Left lung (tissue), 10 donors: ENCODE measurements around the gene TNIK. TPM values are rescaled to one million over a fixed set of nuclear protein-coding genes. Genes with fewer than 3 reads are reported as not detected.

Experiments
- ATAC-seq: fragments of 200-7000 bp; cut with Tn5 transposase; one replicate; pipeline ENCODE4 v1.9.1; 2020; ENCODE audit warnings: moderate library complexity
- DNase-seq, 4 donors: peaks; one replicate each; pipeline ENCODE4 v3.0.0-alpha.2; 2013 to 2020
- H3K27ac ChIP-seq, 2 donors: fragments of 200-600 bp; sonication (generic) in 1 of 2; one replicate each; pipeline versions ENCODE4 v1.5.0 to v1.8.0; 2020 to 2021
- H3K27me3 ChIP-seq, 2 donors: fragments of 200-600 bp; sonication (generic) in 1 of 2; one replicate each; pipeline versions ENCODE4 v1.5.0 to v1.8.0; 2020 to 2021
- H3K36me3 ChIP-seq, 2 donors: fragments of 200-600 bp; sonication (generic) in 1 of 2; one replicate each; pipeline versions ENCODE4 v1.5.0 to v1.8.0; 2020 to 2021
- H3K4me1 ChIP-seq, 2 donors: fragments of 200-600 bp; one replicate each; pipeline ENCODE4 v1.8.0; 2021
- H3K4me3 ChIP-seq, 2 donors: fragments of 200-600 bp; sonication (generic) in 1 of 2; one replicate each; pipeline versions ENCODE4 v1.5.0 to v1.8.0; 2020 to 2021; ENCODE audit warnings: mild to moderate bottlenecking in 1 of 2
- H3K9me3 ChIP-seq, 2 donors: fragments of 200-600 bp; sonication (generic) in 1 of 2; one replicate each; pipeline versions ENCODE4 v1.5.0 to v1.8.0; 2020 to 2021
- intact Hi-C, 2 donors: fragments of 100-400 bp; cut with DNase I; formaldehyde crosslinking; loops; one replicate each; pipeline versions ENCODE4 v1.11.2 to v1.14.2; 2022
- polyA plus RNA-seq, 6 donors: library from polyadenylated mRNA; unstranded; fragments of 120-200 nt; gene quantifications; one replicate each; pipeline ENCODE4 v1.2.1, GENCODE V29; 2013; ENCODE audit not compliant: insufficient read length in 6 of 6
- total RNA-seq, 2 donors: library from RNA; stranded (reverse); fragmentation: NEBNext Ultra II Directional; extraction: Animal tissue kit (Norgen Biotek cat#: 25700); gene quantifications; one replicate each; pipeline ENCODE4 v1.2.1, GENCODE V29; 2021
- TF ChIP-seq, protein P1 (sequence below), 2 donors: fragments of 200-600 bp; sonication (generic) in 1 of 2; IDR thresholded peaks; one replicate each; pipeline versions ENCODE4 v1.5.0 to v1.8.0; 2021; ENCODE audit warnings: antibody characterized with exemption in 2 of 2
- donor health status: DM: no; HTN: yes; CAD: no.
- donor health status: DM: no; HTN: no; CAD: no.

The TNIK gene
- total and polyA plus RNA-seq, 8 donors = 14.8 to 42.0 (median 17.4) TPM

GRCh38 chr3:171432548-171432947, 27.7 kb downstream of the TNIK start:
- Histone ChIP-seq H3K27ac (no peak overlapping the region), H3K9me3 (no peaks in the 10 kb centered on the region), H3K4me3 (no peak overlapping the region), H3K4me1 (no peaks in the 10 kb centered on the region), H3K27me3 (no peaks in the 10 kb centered on the region), H3K36me3 (no peaks in the 10 kb centered on the region)
- DNase-seq = no peak
- no peak for ATAC-seq
- intact Hi-C loops = no loop called here
- TF ChIP-seq, protein P1, sequence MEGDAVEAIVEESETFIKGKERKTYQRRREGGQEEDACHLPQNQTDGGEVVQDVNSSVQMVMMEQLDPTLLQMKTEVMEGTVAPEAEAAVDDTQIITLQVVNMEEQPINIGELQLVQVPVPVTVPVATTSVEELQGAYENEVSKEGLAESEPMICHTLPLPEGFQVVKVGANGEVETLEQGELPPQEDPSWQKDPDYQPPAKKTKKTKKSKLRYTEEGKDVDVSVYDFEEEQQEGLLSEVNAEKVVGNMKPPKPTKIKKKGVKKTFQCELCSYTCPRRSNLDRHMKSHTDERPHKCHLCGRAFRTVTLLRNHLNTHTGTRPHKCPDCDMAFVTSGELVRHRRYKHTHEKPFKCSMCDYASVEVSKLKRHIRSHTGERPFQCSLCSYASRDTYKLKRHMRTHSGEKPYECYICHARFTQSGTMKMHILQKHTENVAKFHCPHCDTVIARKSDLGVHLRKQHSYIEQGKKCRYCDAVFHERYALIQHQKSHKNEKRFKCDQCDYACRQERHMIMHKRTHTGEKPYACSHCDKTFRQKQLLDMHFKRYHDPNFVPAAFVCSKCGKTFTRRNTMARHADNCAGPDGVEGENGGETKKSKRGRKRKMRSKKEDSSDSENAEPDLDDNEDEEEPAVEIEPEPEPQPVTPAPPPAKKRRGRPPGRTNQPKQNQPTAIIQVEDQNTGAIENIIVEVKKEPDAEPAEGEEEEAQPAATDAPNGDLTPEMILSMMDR (IDR thresholded peaks at IDR 0.05) = no peak

GRCh38 chr3:171431550-171431949, 28.7 kb downstream of the TNIK start:
- H3K4me3 ChIP-seq = no peak overlapping the region
- no peaks in the 10 kb centered on the region for H3K4me1 ChIP-seq
- DNase-seq = no peak
- H3K9me3 ChIP-seq = no peaks in the 10 kb centered on the region
- TF ChIP-seq, protein P1 (IDR thresholded peaks at IDR 0.05) = no peak
- intact Hi-C loops = no loop called here
- H3K27me3 ChIP-seq = no peaks in the 10 kb centered on the region
- ATAC-seq = no peak
- no peak overlapping the region for H3K27ac ChIP-seq
- H3K36me3 ChIP-seq = no peaks in the 10 kb centered on the region

DNA sequence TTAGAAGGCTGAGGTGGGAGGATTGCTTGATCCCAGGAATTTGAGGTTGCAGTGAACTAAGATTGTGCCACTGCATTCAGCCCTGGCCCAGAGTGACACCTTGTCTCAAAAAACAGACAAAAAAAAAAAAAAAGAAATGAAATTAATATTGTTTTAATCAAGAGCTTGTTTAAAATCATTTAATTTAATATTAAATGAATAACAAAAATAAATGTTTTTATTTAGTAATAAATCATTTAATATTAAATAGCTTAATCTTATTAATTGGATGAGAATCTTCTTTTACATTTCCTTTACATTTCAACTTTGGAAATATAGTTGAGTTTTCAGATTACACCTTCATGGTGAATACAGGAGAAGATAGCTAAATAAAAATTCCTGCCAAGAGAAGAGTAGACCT, 29.7 kb downstream of the TNIK start:
- Histone ChIP-seq H3K36me3 (no peaks in the 10 kb centered on the region), H3K4me3 (no peak overlapping the region), H3K9me3 (no peaks in the 10 kb centered on the region), H3K27me3 (no peaks in the 10 kb centered on the region), H3K27ac (no peak overlapping the region), H3K4me1 (no peaks in the 10 kb centered on the region)
- TF ChIP-seq, protein P1 (IDR thresholded peaks at IDR 0.05) = no peak
- DNase-seq = no peak
- no peak for ATAC-seq
- intact Hi-C loops = no loop called here

- intact Hi-C loops = no loop called here
- H3K9me3 ChIP-seq = no peaks in the 10 kb centered on the region
- DNase-seq (no peak), ATAC-seq (no peak)
- H3K27ac ChIP-seq = no peak overlapping the region
- TF ChIP-seq, protein P1 (IDR thresholded peaks at IDR 0.05) = no peak
- H3K4me1 ChIP-seq = no peaks in the 10 kb centered on the region
- no peaks in the 10 kb centered on the region for H3K27me3 ChIP-seq
- no peak overlapping the region for H3K4me3 ChIP-seq
- H3K36me3 ChIP-seq = no peaks in the 10 kb centered on the region
These were observed 30.6 kb downstream of the TNIK start for GRCh38 chr3:171429635-171430034.

DNA sequence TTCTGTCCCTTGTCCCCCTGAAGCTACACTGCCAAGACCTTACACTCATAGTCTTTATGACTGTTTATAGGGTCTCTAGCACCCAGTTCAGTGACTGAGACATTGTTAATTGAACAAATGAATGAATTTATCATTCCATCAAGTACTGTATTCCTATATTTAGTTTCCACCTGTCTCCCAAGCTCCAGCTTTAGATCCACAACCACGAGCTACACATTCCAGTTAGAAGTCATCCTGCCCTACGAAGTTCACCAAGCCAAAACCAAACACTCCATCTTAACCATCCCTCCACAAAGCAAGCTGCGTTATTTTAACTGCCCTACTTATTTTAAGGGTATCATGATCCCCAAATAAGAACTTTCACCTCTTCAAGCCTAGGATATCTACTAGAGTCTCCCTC, 31.3 kb downstream of the TNIK start:
- intact Hi-C loops = no loop called here
- TF ChIP-seq, protein P1 (IDR thresholded peaks at IDR 0.05) = no peak
- H3K4me1 ChIP-seq = no peaks in the 10 kb centered on the region
- no peak overlapping the region for H3K27ac ChIP-seq
- H3K36me3 ChIP-seq = no peaks in the 10 kb centered on the region
- ATAC-seq (no peak), DNase-seq (no peak)
- no peaks in the 10 kb centered on the region for H3K9me3 ChIP-seq
- H3K27me3 ChIP-seq = no peaks in the 10 kb centered on the region
- no peak overlapping the region for H3K4me3 ChIP-seq
